GM19025 (cell line): ENCODE measurements around the gene RNF181.
"Not testable (repeated sequence)": the region's sequence is repeated elsewhere in the genome, so short reads cannot be mapped to it uniquely, and the experiment has no call there.

ENCODE experiments used
- ATAC-seq: cut with Tn5 transposase; IDR thresholded peaks from one replicate; pipeline ENCODE4 v1.9.1; 2021; ENCODE audit warnings: mild to moderate bottlenecking, low read depth, moderate library complexity; ENCODE audit not compliant: unreplicated experiment

RNF181 gene

GRCh38 chr2:85611705-85612587 lies 16.4 kb downstream of the RNF181 start, which contains the start of gene C2orf68:
Gene C2orf68, minus strand, starts transcription at chr2:85612066. Its CDS starts 82 bp downstream, at chr2:85611984.
- peak; percentile 74 for ATAC-seq

- no peak for ATAC-seq
These were observed 18.4 kb downstream of the RNF181 start for GRCh38 chr2:85613717-85614515.

- not testable (repeated sequence) for ATAC-seq
These were observed 19.2 kb downstream of the RNF181 start for GRCh38 chr2:85614757-85615156.

GRCh38 chr2:85615413-85615728 lies 19.8 kb downstream of the RNF181 start:
- ATAC-seq: no peak

- ATAC-seq: not testable (repeated sequence)
These were observed 22.2 kb downstream of the RNF181 start for GRCh38 chr2:85617723-85618122.

GRCh38 chr2:85619617-85620016 lies 24.1 kb downstream of the RNF181 start:
- ATAC-seq: no peak

GRCh38 chr2:85621338-85621737 lies 25.8 kb downstream of the RNF181 start:
- ATAC-seq: no peak

- no peak for ATAC-seq
These were observed 28.4 kb downstream of the RNF181 start for GRCh38 chr2:85623991-85624390.

- ATAC-seq: peak; percentile 80
These were observed 33.1 kb downstream of the RNF181 start for GRCh38 chr2:85628658-85629057.

GRCh38 chr2:85631316-85631715 lies 35.8 kb downstream of the RNF181 start:
- ATAC-seq: no peak

GRCh38 chr2:85635011-85635410 lies 39.5 kb downstream of the RNF181 start:
- no peak for ATAC-seq

GRCh38 chr2:85635636-85636035 lies 40.1 kb downstream of the RNF181 start:
- ATAC-seq: no peak

- no peak for ATAC-seq
These were observed 47.2 kb downstream of the RNF181 start for GRCh38 chr2:85642725-85643124.

- ATAC-seq: no peak
These were observed 49.4 kb downstream of the RNF181 start for GRCh38 chr2:85644909-85645308.

GRCh38 chr2:85646166-85646565 lies 50.6 kb downstream of the RNF181 start:
- ATAC-seq: no peak
